ENCODE results near the gene WSB2.
A peak's percentile ranks its signal among the peaks of the same experiment; 100 is the strongest.

Gene WSB2

DNA sequence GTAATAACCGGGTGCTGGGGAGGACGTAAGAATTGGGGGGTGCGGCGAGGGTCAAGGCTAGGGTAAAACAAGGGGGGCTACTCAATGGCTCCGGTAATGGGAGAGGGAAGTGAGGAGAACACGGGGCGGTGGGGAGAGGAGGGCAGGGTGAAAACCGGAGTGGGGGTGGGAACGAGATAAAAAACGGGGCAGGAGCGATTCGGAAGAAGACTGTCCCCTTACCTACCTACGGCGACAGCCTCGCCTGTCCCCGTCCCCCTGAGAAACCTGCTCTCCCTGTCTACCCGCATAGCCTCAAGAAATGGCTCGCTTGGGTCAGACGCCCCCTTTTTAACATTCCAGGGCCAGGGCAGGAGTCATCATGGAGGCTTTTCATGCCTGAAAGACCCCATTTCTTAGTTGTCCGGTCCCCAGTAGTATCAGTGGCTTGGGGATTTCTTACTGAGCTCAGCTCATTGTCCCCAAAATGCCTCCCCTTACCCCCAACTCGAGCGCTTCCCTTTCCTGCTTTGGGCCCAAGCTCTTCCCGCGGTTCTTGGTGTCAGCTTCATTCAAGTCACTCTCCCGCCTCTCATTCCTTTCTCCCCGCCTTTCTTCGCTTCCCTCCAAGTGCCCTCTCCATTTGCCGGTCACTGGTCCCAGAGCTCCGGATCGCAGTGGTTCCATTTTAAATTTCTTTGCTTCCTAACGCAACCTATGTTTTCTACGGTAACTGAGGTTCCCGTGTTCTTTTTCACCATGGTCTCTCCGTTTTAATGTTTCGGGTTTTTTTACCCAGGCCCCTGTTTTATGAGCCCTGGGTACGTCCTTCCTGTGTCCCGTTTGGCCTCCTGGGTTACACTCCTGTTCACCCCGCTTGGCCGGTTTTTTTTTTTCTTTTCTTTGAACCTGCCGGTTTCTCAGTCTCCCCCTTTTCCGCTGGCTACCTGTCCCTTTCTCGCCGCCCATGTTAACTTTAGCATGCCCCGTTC, 1.2 kb upstream of the WSB2 start:
- FAIRE-seq = no peak

DNA sequence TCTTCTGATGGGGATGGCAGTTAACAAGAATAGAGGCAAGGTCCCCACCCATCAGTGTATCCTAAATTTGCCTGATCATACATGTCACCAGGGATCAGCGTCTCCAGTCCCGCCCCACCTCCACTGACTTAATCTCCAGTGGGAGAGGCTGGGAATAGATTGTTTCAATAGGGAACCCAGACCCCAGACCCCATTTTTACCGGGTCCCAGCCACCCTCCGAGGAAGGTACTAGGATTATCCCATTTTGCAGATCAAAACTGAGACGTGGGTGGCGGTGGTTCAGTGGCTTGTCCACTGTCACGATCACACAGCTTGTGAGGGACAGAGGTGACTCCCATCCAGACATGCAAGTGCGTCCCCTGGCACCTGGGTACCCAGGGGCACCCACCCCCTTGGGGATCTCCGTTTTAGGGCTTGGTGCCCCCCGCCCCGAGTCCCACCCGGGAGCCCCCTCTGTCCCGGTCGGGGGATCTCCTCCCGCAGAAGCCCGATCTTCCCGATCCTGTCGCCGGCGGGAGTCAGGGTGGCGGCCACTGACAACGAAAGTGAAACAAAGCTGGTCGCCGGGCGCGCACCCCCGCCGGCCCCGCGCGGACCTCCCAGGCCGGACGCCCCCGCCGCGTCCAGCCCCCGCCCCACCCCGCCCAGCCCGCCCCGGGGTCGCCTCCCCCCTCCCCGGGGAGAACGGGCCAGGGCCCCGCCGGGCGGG, 523 bp downstream of the WSB2 start:
- no peak for FAIRE-seq

DNA sequence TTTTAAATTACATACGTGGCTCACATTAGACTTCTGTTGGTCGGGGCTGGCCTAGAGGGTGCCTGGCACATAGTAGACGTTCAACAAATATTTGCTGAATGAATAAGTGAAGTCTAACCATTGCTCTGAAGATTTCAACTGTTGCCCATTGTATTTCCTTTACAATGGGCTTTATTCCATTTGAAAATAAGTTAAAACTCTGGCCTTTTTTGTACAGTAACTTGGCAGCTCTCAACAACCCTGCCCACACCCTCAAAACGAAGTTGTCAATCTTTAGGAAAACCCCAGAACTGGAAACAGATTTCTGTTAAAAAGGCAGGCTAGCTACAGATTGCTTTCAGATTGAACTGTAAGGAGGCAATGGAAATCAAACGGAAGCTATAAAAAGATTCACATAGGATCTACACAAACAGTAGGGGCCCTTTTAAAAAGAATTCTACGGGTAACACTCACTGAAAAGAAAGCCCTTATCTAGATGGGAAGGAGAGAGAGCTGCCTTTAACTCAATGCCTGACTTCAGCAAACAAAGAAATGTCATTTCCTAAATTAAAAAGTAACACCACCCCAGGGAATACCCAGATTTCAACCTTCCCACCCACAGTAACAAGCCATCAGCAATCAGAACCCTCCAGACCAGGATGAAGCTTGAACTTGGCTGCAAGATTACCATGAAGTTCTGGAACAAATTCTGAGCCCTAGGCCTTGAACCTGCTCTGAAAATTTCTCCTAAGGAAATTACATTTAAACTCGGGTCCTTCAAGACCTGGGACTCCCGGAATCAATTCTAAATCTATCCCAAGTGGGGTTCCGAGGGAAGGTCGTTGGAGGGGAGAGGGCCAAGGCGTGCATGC, 1.4 kb downstream of the WSB2 start:
- no peak for FAIRE-seq

DNA sequence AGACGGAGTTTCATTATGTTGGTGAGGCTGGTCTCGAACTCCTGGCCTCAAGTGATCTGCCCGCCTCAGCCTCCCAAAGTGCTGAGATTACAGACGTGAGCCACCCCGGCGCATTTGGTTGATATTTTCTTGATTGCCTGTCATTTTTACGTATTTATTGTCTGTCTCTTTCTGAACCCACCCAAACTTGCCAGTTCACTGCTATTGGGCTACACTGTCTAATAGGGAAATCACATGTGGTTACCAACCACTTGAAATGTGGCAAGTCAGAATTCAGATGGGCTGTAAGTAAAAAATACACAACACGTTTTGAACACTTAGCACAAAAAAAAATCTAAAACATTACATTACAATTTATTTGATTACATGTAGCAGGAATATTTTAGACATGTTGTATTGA, 2.1 kb downstream of the WSB2 start:
- FAIRE-seq = peak; percentile 65

DNA sequence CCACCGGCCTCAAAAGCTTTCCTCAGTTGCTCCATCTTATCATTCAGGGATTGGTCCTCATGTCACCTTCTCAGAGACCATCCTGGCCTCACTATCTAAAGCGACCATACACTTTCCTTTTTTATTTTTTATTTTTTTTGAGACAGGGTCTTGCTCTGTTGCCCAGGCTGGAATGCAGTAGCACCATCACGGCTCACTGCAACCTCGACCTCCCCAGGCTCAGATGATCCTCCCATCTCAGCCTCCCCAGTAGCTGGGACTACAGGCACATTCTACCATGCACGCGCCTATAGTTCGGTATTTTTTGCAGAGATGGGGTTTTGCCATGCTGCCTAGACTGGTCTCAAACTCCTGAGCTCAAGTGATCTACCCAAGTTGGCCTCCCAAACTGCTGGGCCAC, 2.8 kb downstream of the WSB2 start:
- no peak for FAIRE-seq

DNA sequence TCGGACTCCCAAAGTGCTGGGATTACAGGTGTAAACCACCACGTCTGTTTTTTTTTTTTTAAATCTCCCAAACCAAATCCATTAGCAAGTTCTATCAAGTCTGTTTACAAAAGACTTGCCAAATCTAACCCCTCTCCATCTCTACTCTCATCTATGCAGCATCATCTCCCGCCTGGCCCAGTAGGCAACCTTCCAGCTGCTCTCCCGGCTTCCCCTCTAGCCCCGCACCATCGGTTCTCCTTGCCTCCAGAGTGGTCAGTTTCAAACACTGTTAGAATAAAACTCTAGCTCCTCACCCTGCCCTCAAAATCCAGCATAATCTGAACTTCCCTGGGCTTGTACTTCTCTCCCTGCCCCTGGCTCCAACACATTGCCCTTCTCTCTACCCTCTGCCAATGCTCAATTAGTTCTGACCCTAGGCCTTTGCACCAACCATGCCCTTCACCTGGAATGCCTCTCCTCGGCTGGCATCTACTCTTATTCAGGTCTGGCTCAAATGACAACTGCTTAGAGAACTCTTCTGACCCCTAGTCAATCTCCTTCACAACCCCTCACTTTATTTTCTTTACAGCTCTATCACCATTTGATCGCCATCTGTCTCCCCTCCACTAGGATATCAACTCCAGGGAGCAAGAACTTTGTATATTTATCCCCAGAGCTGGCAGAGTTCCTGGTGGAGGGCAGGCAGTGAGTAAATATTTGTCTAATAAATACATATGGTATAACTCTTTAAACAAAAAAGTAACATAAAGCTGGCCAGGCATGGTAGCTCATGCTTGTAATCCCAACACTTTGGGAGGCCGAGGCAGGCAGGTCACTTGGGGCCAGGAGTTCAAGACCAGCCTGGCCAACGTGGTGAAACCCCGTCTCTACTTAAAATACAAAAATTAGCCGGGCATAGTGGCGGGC, 4.9 kb downstream of the WSB2 start:
- FAIRE-seq = no peak

DNA sequence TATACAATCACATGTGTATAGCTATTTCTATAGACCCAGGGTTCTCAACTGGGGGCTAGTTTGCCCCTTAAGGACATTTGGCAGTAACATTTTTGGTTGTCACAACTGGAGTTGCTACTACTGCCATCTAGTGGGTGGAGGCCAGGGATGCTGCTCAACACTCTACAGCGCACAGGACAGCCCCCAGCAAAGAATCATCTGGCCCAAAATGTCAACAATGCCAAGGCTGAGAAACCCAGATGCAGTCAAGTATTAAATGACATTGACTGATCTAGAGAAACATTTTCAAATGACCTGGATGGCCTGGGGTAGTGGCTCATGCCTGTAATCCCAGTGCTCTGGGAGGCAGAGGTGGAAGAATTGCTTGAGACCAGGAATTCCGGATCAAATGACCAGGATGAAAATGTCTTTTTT, 5.8 kb downstream of the WSB2 start:
- no peak for FAIRE-seq

DNA sequence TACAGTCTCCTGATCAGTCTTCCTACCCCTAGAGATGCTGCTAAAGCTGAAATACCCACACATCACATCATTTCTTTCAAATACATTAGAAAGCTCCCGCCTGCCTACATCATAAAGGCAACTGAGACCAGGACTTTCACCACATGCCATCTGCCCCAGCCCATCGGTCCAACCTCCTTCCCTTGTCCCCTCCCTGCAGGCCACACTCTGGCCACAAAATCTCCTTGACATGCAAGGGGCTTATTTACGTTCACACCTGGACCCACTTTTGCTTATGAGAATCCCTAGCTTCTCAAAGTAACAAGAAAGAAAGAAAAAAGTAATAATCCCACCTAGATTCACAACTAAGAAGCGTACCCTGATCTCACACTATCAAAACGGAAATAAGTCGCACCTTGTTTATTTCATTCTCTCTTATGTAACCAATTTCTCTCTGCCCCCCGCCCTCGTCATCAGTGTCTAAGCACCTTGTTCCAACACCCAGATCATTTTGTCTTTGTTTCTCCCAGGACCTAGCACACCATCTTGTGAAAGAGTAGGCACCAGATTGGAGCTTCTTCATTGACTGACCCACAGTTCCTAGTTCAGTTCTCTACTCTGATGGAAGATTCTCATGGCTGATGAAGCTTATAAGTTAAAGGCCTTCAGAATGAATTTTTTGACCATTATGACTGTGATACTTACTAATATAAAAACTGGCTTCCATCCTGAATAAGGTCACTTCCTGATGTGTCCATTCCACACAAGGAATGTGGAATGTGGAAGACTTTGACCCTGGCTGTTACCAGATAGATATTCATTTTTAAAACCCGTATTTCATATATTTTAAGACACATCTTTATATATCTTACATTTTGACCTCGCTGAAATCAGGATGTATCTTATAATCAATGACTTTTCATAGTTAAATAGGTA, 7.7 kb downstream of the WSB2 start:
- FAIRE-seq = no peak

DNA sequence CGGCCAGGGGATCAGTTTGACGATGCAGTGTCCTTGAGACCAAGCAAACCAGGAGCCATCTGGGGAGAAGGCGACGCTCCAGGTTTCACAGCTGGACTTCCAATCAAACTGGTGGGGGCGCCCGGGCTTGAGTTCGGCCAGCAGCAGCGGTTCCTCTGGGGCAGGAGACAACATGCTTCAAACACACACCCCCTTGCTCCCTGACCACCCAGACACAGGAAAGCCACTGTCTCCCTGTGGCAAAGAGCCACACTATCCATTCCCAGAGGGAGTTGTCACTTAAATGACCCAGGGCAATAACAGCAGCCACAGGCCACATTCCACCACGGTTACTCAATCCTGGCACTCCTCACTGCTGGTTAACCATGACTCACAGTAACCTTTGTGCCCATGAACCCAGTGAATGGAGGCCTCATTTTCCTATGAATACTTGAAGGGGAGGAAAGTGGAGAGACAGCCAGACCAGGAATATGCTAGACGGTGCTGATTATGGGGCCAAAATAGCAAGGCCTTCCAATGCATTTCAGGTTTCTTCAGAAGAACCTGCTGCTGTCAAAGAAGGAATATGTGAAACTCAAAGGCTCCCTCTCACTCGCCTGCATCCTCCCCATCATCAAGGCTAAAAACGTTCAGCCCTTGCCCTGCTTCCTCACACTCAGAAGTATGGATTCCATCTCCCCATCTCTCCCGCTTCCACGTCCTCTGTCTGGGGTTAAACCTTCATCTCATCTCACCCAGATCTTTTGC, 8.5 kb downstream of the WSB2 start:
- FAIRE-seq = no peak

DNA sequence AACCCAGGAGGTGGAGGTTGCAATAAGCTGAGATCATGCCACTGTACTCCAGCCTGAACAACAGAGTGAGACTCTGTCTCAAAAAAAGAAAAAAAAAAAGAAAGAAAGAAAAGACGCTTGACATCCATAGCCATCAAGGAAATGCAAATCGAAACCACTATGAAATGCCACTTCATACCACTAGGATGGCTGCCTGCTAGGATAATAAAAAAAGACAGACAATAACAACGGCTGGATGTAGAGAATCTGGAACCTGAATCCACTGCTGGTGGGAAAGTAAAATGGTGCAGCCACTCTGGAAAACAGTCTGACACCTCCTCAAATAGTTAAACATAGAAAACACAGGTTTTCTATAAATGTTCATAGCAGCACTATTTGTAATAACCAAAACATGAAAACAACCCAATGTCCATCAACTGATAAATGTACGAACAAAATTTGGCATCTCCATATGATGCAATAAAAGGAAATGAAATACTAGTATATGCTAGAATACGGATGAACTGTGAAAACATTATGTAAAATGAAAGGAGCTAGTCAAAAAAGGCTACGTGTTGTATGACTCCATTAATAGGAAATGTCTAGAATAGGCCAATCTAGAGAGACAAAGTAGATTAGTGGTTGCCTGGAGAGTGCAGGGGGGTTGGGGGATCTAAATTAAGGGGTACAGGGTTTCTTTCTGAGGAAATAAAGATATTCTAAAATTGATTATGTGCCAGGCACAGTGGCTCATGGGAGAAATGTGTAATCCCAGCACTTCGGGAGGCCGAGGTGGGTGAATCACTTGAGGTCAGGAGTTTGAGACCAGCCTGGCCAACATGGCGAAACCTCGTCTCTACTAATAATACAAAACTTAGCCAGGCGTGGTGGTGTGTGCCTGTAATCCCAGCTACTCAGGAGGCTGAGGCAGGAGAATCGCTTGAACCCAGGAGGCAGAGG, 9.7 kb downstream of the WSB2 start:
- FAIRE-seq = no peak

DNA sequence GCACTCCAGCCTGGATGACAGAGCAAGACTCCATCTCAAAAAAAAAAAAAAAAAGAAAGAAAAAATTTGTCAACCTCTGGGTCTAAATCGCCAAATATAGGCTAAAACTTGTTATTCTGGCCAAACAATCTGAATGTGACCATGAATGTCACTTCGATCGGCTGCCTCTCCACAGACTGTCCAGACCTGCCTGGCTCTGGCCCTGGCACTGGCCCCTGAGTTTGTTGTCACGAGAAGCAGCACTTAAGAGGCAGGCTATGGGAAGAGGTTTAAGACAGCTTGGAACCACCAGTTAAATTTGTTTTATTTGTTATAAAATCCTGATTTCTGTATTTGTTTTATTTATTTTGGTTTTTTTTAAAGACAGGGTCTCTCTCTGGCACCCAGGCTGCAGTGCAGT, 14.5 kb downstream of the WSB2 start:
- no peak for FAIRE-seq

DNA sequence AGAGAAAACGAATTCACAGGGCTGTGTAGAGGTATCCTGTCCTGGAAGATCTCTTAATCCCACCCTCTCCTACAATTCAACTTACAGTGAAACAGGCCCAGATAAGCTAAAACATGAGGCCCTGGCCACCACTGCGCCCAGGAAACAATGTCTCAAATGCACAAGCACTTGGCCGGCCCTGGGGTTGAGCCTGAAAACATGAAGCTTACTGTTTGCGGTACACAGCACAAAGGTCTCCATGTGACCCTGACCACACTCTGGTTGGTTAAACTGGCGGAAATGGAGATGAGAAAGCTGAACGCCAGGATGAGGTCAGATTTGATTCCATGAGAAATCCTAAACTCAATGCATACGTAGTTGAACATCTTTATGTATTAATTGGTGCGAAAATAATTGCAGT, 16.4 kb downstream of the WSB2 start:
- FAIRE-seq = no peak

DNA sequence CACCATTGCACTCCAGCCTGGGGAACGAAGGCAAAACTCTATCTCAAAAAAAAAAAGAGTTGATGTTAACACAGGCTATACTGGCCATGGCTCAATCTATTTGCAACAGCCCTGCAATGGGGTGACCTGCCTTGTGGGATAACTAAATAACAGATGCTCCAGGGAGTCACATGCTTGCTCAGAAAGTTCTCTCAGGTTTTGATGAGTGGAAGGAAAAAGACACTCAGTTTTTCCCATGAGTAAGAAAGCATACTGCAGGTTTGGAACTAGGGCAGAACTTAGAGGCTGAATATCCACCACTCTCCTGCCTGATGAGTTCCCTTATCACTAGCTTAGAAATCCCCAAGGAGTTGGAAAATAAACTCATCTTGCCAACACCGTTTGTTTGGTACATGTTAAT, 16.9 kb downstream of the WSB2 start:
- FAIRE-seq = no peak

DNA sequence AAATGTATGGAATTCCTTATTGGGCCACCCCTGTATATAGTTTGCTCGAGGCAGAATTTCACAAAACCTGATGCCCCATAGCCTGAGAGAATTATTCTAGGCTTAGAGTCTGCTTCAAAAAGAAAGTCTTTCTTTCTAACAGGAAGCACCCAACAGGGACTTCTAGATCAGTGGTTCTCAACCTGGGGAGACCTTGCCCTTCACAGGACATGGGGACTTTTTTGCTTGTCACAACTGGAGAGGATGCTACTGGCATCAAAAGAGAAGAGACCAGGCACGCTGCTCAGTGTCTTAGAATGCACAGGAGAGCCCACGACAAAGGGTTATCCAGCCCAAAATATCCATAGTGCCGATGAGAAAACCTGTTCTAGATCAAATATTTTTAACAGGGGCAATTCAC, 18.9 kb downstream of the WSB2 start:
- no peak for FAIRE-seq

DNA sequence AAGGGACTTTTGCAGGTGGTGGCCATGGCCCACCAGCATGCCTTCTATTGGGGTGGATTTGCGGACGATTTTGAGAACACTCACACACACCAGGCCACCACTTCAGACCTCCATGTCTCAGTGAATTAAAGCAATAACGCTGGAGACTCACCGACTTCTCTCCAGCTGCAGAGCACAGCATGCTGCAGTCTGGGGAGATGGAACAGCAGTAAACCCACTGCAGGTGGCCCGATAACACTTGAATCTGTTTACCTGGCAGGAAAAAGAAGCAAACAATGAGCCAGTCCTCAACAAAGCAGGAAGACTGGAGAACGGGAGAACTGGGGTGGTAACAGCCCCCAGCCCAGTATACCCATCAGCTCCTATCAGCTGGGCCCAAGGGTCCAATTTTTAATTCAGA, 22.8 kb downstream of the WSB2 start:
- no peak for FAIRE-seq

DNA sequence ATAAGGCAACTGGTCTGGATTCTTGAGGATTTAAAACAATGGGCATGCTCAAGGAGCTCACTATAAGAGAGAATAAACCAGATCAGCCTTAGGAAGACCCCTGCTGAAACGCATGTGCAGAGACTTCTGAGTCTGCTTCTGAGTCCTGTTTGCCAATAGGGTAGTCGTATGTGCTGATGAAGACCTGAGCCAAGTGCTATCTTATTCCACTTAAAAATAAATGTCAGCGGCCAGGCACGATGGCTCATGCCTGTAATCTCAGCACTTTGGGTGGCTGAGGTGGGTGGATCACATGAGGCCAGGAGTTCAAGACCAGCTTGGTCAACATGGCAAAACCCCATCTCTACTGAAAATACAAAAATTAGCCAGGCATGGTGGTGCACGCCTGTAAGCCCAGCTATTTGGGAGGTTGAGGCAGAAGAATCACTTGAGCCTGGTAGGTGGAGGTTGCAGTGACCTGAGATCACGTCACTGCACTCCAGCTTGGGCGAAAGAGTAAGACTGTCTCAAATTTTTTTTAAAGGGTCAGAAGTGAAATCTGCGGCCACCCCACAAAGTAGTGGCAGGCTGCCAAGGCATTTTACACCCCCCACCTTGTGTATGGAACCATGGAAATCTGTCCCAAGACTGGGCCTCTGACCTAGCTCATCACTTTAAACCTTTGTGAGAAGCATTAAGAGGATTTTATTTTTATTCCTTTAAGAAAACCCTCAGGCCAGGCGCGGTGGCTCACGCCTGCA, 24.1 kb downstream of the WSB2 start:
- FAIRE-seq = no peak

DNA sequence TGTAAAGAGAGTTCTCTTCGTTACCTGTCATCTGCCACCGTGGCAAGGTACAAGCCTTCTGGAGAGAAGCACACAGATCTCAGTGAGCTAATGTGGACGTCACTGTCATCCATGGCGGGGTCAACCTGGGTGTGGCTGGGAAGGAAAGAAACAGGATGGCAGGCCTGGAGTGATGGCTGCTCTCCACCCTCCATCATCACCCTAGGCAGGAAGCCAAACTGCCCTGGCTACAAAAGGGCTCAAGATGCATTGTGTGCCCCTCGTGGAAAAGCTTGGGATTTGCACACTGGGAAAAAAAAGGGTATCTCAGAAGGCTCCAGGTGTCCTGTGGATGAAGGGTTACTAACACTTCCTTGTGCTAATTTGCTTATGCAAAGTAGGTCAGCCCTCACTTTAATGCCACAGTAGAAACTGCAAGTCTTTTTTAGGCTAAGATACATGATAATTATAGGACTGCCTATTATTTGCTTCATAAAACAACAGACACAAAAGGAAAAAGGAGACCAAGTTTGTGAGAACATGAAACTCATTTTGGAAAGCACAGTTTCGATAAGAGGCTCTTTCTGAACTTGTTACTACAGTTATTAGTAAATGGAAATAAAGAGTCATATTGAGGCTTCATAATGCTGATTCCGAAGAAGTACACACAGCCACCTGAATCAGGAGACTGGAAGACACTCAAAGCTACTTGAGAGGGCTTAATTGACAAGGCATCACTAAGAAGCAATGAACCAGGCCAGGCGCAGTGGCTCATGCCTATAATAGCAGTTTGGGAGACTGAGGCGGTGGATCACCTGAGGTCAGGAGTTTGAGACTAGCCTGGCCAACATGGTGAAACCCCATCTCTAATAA, 25.6 kb downstream of the WSB2 start:
- FAIRE-seq = no peak

Measured in islet of Langerhans (tissue), 1 donor.